A549 (cell line): Measurements from ENCODE around the gene COMT. TPM values are rescaled to one million over a fixed set of nuclear protein-coding genes. Genes with fewer than 3 reads are reported as not detected.

Source experiments
- ATAC-seq, 2 experiments: fragments of 200-7000 bp in 1 of 2; fragments of >200 bp in 1 of 2; cut with Nextera tagmentation in 1 of 2; cut with Tn5 transposase in 1 of 2; 3 replicates each; pipeline versions ENCODE4 v1.8.0 to v1.9.1; 2018 to 2020; ENCODE audit warnings: mild to moderate bottlenecking in 1 of 2, moderate library complexity in 1 of 2
- CTCF ChIA-PET: fragments of 300-600 bp; sonication (Branson Sonifier 250); formaldehyde crosslinking; extraction: SDS; loops from one replicate; lab custom pipeline; 2021; ENCODE audit warnings: antibody characterized with exemption, inconsistent platforms; lab: Yijun Ruan, JAX
- POLR2A ChIA-PET: fragments of 350-600 bp; formaldehyde crosslinking; extraction: SDS; loops from one replicate; lab custom pipeline; 2021; ENCODE audit warnings: antibody characterized with exemption, inconsistent platforms; lab: Yijun Ruan, JAX
- DNase-seq, 2 experiments: peaks; one replicate each; pipeline versions ENCODE4 v3.0.0 to v3.0.0-alpha.2; 2011 to 2016; ENCODE audit warnings: low read depth in 1 of 2, low spot score in 1 of 2
- FAIRE-seq: peaks from 2 replicates; lab custom pipeline; 2011; peaks lifted over from hg19 to GRCh38; lab: Jason Lieb, UNC
- H3K27ac ChIP-seq, 2 experiments: fragments of >200 bp; sonication (Bioruptor Twin); formaldehyde crosslinking; 3 replicates each; pipeline ENCODE4 v1.5.1; 2016 to 2017
- H3K4me1 ChIP-seq: fragments of >200 bp; sonication (Bioruptor Twin); formaldehyde crosslinking; 3 replicates; pipeline ENCODE4 v1.6.1; 2016
- H3K4me2 ChIP-seq: fragments of >200 bp; sonication (Bioruptor Twin); formaldehyde crosslinking; 3 replicates; pipeline ENCODE4 v1.6.1; 2016
- H3K4me3 ChIP-seq: fragments of >200 bp; sonication (Bioruptor Twin); formaldehyde crosslinking; 3 replicates; pipeline ENCODE4 v1.5.1; 2016
- H3K9me3 ChIP-seq: fragments of >200 bp; sonication (Bioruptor Twin); formaldehyde crosslinking; 3 replicates; pipeline ENCODE4 v1.6.1; 2016
- BCL3 ChIP-seq: fragments of >200 bp; sonication (Bioruptor Twin); formaldehyde crosslinking; IDR thresholded peaks from 3 replicates; pipeline ENCODE4 v1.6.1; 2016
- CBX8 ChIP-seq: fragments of 200-600 bp; sonication (generic); IDR thresholded peaks from 2 replicates; pipeline ENCODE4 v1.6.1; 2016
- ELK1 ChIP-seq: fragments of 150-350 bp; IDR thresholded peaks from 2 replicates; pipeline ENCODE4 v1.6.1; 2014; ENCODE audit warnings: low read depth, mild to moderate bottlenecking, low read length
- HDAC2 ChIP-seq: fragments of 200-600 bp; sonication (generic); IDR thresholded peaks from 2 replicates; pipeline ENCODE4 v1.6.1; 2016
- JUN ChIP-seq, 2 experiments: fragments of >200 bp; sonication (Bioruptor Twin); formaldehyde crosslinking; IDR thresholded peaks; 2 replicates in 1 of 2; 3 replicates in 1 of 2; pipeline ENCODE4 v1.6.1; 2016 to 2017
- MAX ChIP-seq: IDR thresholded peaks from 2 replicates; pipeline ENCODE4 v1.6.1; 2012
- MAZ ChIP-seq: fragments of 150-350 bp; IDR thresholded peaks from 2 replicates; pipeline ENCODE4 v1.6.1; 2014; ENCODE audit warnings: antibody characterized with exemption, low read depth, low read length, borderline replicate concordance
- NFE2L2 ChIP-seq: fragments of 150-350 bp; conservative IDR thresholded peaks from 2 replicates; pipeline ENCODE4 v1.6.1; 2014; ENCODE audit warnings: low read length
- NPAS2 ChIP-seq: fragments of 250-450 bp; sonication (Bioruptor Pico); IDR thresholded peaks from 2 replicates; pipeline ENCODE4 v1.8.0; 2022; ENCODE audit warnings: mild to moderate bottlenecking, moderate library complexity, borderline replicate concordance
- NR3C1 ChIP-seq: fragments of >200 bp; sonication (Bioruptor Twin); formaldehyde crosslinking; IDR thresholded peaks from 3 replicates; pipeline ENCODE4 v1.6.1; 2017
- PHF8 ChIP-seq: fragments of 200-600 bp; sonication (generic); IDR thresholded peaks from 2 replicates; pipeline ENCODE4 v1.6.1; 2016; ENCODE audit warnings: low read depth, mild to moderate bottlenecking, antibody characterized with exemption, moderate library complexity, borderline replicate concordance
- POLR2A ChIP-seq: IDR thresholded peaks from 2 replicates; pipeline ENCODE4 v1.6.1; 2012; ENCODE audit warnings: mild to moderate bottlenecking, low read length
- POLR2AphosphoS2 ChIP-seq: conservative IDR thresholded peaks from 2 replicates; pipeline ENCODE4 v1.6.1; 2012; ENCODE audit warnings: low read length, improper control_type of control experiment, inconsistent platforms
- RAD21 ChIP-seq, 2 experiments: fragments of >200 bp in 1 of 2; sonication (Bioruptor Twin) in 1 of 2; formaldehyde crosslinking in 1 of 2; IDR thresholded peaks in 1 of 2; conservative IDR thresholded peaks in 1 of 2; 2 replicates in 1 of 2; 3 replicates in 1 of 2; pipeline ENCODE4 v1.6.1; 2012 to 2018; ENCODE audit warnings: inconsistent platforms in 1 of 2
- RNF2 ChIP-seq: fragments of 200-600 bp; sonication (generic); IDR thresholded peaks from 2 replicates; pipeline ENCODE4 v1.6.1; 2016; ENCODE audit warnings: low read depth, mild to moderate bottlenecking, antibody characterized with exemption, moderate library complexity, borderline replicate concordance
- ZFP36 ChIP-seq: fragments of 450-650 bp; IDR thresholded peaks from 2 replicates; pipeline ENCODE4 v1.6.1; 2014; ENCODE audit warnings: borderline replicate concordance; ENCODE audit not compliant: partially characterized antibody
- WGBS: methylation state at CpG from one replicate; pipeline ENCODE4 v1.1.6; 2017; ENCODE audit errors: missing lambda C conversion rate; 5-methylcytosine and 5-hydroxymethylcytosine counted together
- polyA plus RNA-seq, 4 experiments: library from polyadenylated mRNA; depleted of rRNA in 3 of 4; stranded (reverse); fragments of >200 nt; fragmentation: RNase III in 1 of 4; extraction: RNeasy Plus Mini Kit Qiagen cat#74134 plus additional on column Dnase treatment in 1 of 4; gene quantifications; 2 replicates in 3 of 4; 3 replicates in 1 of 4; pipeline ENCODE4 v1.2.3, GENCODE V29; 2011 to 2017
- TF ChIP-seq, protein P1 (sequence below): IDR thresholded peaks from 2 replicates; pipeline ENCODE4 v1.6.1; 2012; ENCODE audit warnings: low read depth, borderline replicate concordance
- TF ChIP-seq, protein P2 (sequence below): fragments of >200 bp; sonication (Bioruptor Twin); formaldehyde crosslinking; IDR thresholded peaks from 3 replicates; pipeline ENCODE4 v1.5.1; 2016
- TF ChIP-seq, protein P3 (sequence below): fragments of 250-450 bp; sonication (Bioruptor Pico); IDR thresholded peaks from 2 replicates; pipeline ENCODE4 v1.5.0; 2021; ENCODE audit warnings: mild to moderate bottlenecking, moderate library complexity, borderline replicate concordance

COMT gene
- polyA plus RNA-seq, 2 of the 4 experiments (the other 2 are of a cell fraction): 72.3 to 125 TPM

- ATAC-seq (no peak), DNase-seq (no peak), FAIRE-seq (no peak)
- CTCF ChIA-PET: interaction anchor here (1.7 to 3.5 kb wide), 2 partner anchors 10 to 163 kb away, joined by 6 to 11 read pairs; no protein-coding TSS in a partner anchor
- Histone ChIP-seq H3K4me3 (no peak overlapping the region), H3K27ac (no peak overlapping the region)
- TF ChIP-seq HDAC2 (no peak), ZFP36 (no peak), MAX (no peak), CBX8 (no peak), MAZ (no peak), ELK1 (no peak), BCL3 (no peak), PHF8 (no peak), RAD21 (conservative IDR thresholded peaks at IDR 0.05 in 1 of 2, IDR thresholded peaks at IDR 0.05 in 1 of 2) (no peak), JUN (IDR thresholded peaks at IDR 0.05) (no peak), POLR2AphosphoS2 (no peak), NR3C1 (no peak), NFE2L2 (no peak), POLR2A (no peak), NPAS2 (CRISPR knock-in tag) (no peak), RNF2 (no peak)
- TF ChIP-seq, protein P1, sequence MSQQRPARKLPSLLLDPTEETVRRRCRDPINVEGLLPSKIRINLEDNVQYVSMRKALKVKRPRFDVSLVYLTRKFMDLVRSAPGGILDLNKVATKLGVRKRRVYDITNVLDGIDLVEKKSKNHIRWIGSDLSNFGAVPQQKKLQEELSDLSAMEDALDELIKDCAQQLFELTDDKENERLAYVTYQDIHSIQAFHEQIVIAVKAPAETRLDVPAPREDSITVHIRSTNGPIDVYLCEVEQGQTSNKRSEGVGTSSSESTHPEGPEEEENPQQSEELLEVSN: no peak
- TF ChIP-seq, protein P2, sequence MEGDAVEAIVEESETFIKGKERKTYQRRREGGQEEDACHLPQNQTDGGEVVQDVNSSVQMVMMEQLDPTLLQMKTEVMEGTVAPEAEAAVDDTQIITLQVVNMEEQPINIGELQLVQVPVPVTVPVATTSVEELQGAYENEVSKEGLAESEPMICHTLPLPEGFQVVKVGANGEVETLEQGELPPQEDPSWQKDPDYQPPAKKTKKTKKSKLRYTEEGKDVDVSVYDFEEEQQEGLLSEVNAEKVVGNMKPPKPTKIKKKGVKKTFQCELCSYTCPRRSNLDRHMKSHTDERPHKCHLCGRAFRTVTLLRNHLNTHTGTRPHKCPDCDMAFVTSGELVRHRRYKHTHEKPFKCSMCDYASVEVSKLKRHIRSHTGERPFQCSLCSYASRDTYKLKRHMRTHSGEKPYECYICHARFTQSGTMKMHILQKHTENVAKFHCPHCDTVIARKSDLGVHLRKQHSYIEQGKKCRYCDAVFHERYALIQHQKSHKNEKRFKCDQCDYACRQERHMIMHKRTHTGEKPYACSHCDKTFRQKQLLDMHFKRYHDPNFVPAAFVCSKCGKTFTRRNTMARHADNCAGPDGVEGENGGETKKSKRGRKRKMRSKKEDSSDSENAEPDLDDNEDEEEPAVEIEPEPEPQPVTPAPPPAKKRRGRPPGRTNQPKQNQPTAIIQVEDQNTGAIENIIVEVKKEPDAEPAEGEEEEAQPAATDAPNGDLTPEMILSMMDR: no peak
- TF ChIP-seq, protein P3, sequence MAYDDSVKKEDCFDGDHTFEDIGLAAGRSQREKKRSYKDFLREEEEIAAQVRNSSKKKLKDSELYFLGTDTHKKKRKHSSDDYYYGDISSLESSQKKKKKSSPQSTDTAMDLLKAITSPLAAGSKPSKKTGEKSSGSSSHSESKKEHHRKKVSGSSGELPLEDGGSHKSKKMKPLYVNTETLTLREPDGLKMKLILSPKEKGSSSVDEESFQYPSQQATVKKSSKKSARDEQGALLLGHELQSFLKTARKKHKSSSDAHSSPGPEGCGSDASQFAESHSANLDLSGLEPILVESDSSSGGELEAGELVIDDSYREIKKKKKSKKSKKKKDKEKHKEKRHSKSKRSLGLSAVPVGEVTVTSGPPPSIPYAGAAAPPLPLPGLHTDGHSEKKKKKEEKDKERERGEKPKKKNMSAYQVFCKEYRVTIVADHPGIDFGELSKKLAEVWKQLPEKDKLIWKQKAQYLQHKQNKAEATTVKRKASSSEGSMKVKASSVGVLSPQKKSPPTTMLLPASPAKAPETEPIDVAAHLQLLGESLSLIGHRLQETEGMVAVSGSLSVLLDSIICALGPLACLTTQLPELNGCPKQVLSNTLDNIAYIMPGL (CRISPR knock-in tag): no peak
- TF ChIP-seq, all 56 proteins: peak for 0
- no peaks in the 10 kb centered on the region for H3K9me3 ChIP-seq
- H3K4me1 ChIP-seq: no peaks in the 10 kb centered on the region
- WGBS: 85% methylated on average over 12 of the region's 13 CpGs
- POLR2A ChIA-PET: no interaction called here
- no peak overlapping the region for H3K4me2 ChIP-seq
These were observed 21.7 kb upstream of the COMT start for GRCh38 chr22:19919701-19920363.
